Left lobe of liver (tissue), 2 donors: ENCODE data around the gene OR10X1. TPM values are rescaled to one million over a fixed set of nuclear protein-coding genes. Genes with fewer than 3 reads are reported as not detected.

Source experiments
- ATAC-seq: fragments of 200-7000 bp; cut with Tn5 transposase; one replicate; pipeline ENCODE4 v1.9.1; 2020; ENCODE audit warnings: mild to moderate bottlenecking, moderate library complexity
- DNase-seq: peaks from one replicate; pipeline ENCODE4 v3.0.0-alpha.2; 2020; ENCODE audit warnings: low spot score
- total RNA-seq: library from RNA; stranded (reverse); gene quantifications from one replicate; pipeline ENCODE4 v1.2.1, GENCODE V29; 2021
- donor health status: DM: no; HTN: no; CAD: no; lungs with moderate emphysema.
- donor health status: DM: no; HTN: yes; CAD: no.

Gene OR10X1, protein sequence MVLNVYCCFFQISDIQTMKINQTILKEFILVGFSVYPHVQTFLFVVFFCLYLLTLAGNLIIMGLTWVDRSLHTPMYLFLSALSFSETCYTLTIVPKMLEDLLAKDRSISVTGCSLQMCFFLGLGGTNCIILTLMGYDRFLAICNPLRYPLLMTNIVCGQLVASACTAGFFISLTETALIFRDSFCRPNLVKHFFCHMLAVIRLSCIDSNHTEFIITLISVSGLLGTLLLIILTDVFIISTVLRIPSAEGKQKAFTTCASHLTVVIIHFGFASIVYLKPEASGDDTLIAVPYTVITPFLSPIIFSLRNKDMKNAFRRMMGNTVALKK
- not detected for total RNA-seq

DNA sequence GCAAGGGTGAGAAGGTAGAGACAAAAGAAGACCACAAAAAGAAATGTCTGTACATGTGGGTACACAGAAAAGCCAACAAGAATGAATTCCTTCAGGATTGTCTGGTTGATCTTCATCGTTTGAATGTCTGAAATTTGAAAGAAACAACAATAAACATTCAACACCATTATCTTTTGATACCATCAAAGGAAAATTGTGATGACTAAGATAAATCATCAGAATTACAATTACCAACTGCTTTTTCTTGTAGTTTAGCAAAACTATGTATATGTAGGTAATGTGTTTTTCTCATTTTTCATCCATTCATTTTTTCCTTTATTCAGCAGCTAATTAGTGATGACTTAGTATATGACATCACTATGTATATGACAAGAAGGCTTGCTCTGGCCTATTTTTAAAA lies at the start of gene OR10X1:
TSS of gene OR10X1 (minus strand) at position 167 of the 400 bp plus-strand sequence. CDS start at position 167, 0 bp downstream.
- ATAC-seq = no peak
- no peak for DNase-seq

DNA sequence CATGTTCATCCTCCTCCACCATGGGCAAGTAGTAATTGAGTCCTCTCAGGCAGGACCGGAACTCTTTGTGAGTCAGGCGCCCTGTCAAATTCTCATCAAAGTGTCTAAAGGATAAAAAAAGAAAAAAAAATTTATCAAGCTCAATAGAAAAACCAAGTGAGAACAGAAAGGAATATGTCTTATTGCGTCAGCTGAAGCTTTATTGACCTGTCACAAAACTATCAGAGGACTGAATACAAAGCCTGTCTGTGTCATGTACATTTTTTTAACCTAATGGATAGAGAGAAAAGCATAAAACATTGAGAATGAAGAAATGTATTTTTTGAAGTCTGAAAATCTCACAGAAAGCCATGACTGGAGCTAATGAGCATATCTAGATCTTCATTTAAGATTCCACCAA lies 34.1 kb upstream of the OR10X1 start:
- no peak for ATAC-seq
- no peak for DNase-seq

DNA sequence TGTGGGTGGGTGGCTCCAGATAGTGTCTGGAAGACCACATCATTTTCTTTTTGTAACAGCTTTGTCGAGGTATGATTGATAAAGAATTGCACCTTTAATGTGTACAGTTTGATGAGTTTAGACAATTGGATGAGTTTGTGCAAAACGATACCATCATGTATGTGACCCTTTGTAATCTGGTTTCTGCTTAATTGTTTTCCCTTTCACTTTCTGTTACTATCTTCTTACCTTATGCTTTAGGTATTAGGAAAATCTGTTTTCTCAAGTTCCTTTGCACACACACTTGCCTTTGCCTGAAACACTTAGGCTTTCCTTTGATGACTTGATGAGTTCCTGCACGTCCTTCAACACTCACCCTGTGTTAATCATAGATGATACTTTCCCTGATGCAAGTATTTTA lies 32.2 kb upstream of the OR10X1 start:
- ATAC-seq = no peak
- no peak for DNase-seq

DNA sequence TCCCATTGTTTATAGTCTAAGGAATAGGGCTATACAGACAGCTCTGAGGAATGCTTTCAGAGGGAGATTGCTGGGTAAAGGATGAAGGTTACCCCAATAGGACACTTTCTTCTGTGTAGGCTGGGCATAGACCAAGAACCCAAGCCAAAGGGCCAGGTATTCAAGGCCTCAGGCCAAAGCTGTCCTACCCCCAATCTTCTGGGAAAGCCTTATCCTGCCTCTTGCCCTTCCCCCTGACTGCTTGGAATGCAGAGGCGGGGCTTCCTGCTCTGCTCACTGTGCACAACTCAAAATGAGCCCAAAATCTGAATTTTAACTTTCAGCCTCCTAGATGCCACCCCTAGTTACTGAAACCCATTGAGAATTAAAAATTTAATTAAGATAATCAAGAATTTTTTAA lies 27.6 kb upstream of the OR10X1 start:
- ATAC-seq (no peak), DNase-seq (no peak)

DNA sequence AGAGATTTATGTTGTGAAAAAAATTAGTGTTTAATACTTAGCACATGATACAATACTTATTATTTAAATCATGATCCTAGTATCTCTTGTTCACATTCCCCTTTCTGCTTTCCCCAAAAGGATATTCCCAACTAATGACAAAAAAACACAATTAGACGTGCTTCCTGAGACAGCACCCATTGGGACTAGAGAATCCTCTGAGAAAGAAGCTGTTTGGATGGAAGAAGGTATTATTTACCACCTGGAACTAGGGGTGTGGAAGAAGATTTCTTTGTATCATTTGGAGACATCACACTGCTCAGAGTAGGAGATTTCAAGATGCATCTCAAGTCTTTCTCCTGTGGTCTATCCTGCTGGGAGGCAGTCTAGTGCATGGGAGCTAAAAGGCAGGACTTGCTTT lies 25.3 kb upstream of the OR10X1 start, which contains the start of gene OR10Z1:
TSS of gene OR10Z1 (plus strand) at position 301 of the 400 bp plus-strand sequence. CDS start 1,171 bp downstream, outside the sequence.
- DNase-seq = no peak
- no peak for ATAC-seq

DNA sequence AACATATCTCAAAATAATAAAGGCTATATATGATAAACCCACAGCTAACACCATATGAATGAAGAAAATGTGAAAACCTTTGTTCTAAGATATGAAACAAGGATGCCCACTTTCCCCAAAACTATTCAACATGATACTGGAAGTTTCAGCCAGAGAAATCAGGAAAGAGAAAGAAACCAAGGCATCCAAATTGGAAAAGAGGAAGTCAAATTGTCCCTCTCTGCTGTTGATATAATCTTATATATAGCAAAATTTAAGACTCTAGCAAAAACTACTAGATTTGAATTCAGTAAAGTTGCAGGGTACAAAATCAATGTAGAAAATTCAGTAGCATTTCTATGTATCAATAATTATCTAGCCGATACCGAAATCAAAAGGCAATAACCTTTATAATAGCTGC lies 21.0 kb upstream of the OR10X1 start:
- DNase-seq (no peak), ATAC-seq (no peak)

DNA sequence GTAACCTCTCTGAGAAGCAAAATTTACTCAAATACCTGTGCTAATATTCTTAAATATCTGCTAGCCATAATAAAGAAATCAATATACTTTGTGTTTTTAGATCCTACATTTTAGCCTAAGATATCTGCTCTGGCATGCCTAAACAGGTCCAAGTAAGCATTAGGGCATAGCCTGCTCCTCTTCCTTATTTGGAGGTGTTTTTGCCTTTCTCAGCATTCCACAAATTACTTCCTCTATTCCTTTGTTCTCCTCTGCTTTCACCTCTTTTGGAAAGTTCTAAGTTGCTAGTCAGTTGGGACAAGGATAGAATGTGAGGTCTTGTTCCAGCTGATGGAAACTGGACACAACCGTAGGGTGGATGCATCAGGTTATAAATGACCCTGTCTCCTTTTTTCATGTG lies 7.2 kb upstream of the OR10X1 start:
- ATAC-seq (no peak), DNase-seq (no peak)

DNA sequence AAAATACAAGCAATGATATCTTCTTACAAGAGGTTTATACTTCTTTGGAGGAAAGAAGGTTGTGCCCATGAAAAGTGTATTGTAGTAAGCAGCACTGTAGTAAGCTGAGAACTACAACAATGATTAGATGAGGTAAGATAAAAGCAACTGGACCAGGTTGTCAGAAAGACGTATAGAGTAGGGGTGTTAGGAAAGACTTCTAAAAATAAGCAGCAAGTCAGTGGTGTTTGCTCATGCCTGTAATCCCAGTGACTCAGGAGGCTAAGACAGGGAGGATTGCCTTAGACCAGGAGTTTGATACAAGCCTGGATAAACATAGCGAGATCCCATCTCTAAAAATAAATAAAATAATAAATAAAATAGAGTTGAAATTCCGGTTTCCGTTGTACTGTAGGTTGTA lies 4.3 kb upstream of the OR10X1 start:
- DNase-seq = no peak
- no peak for ATAC-seq

DNA sequence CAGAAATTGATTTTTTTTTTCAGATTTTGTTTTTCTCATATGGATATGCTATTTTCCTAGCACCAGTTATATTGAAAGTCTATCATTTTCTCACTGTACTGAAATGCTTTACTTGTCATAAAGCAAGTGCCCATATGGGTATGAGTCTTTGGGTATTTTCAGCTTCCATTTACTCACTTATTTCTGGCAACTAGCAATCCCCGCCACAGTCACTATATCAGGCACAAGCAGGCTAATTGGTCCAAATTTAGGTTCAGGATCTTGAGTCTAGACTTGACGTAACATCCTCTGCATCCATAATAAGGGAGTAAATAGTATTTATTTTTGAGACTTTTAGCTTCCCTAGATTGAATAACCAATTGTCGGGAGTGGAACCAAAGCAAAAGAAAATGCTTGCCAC lies 2.1 kb downstream of the OR10X1 start:
- ATAC-seq = no peak
- DNase-seq = no peak

DNA sequence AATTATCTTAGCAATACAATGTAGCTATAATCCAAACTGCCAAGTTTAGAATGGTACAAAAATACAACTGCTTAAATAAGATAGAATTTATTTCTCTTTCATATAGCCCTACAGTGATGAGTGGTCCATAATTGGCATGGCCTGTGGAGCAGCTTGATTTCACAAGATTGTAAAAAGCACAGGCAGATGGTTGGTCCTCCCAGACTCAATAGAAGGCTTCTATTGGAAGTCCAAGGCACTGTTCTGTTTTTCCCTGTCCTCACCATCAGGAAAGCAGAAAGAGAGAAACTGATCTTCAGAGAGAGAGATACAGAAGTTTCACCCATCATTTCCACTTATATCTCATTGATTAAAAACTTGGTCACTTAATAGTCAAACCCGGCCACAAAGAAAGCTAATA lies 7.5 kb downstream of the OR10X1 start:
- no peak for ATAC-seq
- DNase-seq = no peak

DNA sequence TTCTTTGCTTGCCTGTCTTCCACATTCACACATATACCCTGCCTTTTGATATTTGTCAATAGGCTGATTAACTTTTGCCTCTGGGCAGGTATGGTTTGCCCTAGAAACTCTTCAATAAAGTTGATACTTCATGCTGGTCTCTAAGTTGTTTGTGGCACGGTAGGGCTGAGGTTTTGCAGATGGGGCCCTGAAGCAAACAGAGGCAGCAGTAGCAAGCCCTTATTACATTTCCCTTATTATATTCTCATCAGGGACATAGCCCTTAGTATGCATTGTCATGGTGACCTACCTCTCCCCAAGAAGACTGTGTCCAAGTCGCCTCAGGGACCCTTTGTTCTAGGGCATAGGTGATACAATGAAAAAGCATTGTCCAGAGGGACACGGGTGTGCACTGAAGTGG lies 9.2 kb downstream of the OR10X1 start, which contains the start of gene OR6P1:
TSS of gene OR6P1 (minus strand) at position 101 of the 400 bp plus-strand sequence. CDS start 6,976 bp downstream, outside the sequence.
- ATAC-seq = no peak
- DNase-seq = no peak

DNA sequence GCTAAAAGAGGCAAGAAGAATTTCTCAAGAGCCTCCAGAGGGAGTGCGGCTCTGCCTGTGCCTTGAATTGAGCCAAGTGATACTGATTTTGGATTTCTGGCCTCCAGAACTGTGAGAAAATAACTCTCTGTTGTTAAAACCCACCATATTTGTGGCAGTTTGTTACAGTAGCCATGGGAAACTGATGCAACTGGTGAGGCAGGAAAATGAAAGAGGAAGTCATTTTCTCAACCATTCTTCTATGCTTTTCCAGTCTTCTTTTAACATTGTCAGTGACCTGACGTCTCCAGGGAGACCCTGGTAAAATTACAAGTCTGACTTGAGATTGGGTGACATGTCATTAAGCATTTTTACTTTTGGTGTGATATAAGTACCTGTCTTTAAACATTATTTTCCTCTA lies 15.1 kb downstream of the OR10X1 start:
- ATAC-seq = no peak
- no peak for DNase-seq

DNA sequence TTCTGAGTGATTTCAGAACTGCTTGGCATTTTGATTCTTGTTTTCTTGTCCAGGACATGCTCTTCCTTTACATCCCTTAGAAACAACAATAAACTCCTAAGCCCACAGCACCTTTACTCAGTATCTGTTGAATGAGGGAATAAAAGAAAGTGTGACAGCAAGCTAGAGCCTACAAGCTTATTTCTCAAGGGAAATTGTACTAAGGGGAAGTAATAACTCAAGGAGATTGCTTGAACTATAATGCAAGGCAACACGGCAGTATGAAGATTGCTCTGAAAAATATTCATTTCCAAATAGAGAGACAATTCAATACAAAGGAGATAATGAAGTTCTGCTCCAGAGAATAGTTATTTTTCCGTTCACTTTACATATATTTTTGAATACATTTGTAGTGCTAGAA lies 15.8 kb downstream of the OR10X1 start:
- ATAC-seq = no peak

DNA sequence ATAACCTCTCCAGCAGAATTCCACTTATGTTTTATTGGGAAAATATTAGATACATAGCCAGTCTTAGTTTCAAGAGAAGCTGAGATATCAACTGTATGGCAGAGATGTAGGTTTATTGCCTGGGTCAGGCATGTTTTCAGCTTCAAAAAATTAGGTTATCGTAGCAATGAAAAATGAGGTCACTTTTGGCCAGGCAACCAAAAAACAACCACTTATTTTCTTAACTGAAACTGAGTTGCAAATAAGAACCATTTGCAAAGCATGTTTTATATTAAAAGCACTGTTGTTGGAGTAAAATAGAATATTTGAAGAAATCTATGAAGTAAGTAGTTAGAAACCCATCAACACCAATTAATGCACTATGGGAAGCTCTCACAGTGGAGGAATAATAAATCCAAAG lies 20.0 kb downstream of the OR10X1 start:
- DNase-seq (no peak), ATAC-seq (no peak)

More for the DNA sequence above, 15.8 kb downstream of the OR10X1 start:
- no peak for DNase-seq

DNA sequence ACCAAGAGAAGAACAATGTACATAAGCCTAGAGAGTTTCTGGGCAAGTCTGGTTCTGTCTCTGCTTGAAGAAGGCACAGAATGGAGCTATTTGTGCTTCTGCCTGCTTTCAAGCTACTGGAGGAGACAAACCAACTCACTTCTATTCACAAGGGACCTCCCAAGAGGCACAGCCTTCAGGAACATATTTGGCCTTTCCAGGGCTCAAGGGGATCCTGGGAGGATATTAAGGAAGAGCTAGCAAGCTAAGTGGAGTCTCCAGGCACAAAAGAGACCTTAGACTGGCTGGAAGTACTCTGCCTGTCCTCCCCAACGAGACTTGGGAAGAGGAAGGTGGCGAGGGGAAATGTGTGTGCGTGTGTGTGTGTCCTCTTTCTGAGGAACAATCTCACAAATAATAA lies 25.3 kb downstream of the OR10X1 start, which contains the start of gene OR6Y1:
TSS of gene OR6Y1 (minus strand) at position 54 of the 400 bp plus-strand sequence. CDS start 6,300 bp downstream, outside the sequence.
- ATAC-seq = no peak

DNA sequence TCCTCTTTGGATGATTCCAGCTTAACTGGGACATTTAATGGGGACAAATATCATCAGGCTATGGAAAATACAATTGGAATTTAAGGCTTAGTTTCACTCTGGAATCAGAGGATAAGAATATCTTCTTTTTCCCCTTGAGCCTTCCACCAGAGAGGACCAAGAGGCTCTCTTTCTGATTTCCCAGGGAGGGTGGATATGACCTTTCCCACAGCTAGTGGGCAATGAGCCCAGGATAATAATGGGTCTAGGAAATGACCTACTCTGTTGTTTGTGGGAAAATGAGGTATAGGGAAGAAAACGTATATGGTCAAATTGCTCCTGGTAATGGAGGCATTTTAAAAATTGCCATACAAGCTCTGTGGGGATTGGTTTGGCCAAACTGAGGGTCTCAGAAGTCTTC lies 27.4 kb downstream of the OR10X1 start:
- DNase-seq (no peak), ATAC-seq (no peak)

More for the DNA sequence above, 25.3 kb downstream of the OR10X1 start, which contains the start of gene OR6Y1:
- DNase-seq = no peak

DNA sequence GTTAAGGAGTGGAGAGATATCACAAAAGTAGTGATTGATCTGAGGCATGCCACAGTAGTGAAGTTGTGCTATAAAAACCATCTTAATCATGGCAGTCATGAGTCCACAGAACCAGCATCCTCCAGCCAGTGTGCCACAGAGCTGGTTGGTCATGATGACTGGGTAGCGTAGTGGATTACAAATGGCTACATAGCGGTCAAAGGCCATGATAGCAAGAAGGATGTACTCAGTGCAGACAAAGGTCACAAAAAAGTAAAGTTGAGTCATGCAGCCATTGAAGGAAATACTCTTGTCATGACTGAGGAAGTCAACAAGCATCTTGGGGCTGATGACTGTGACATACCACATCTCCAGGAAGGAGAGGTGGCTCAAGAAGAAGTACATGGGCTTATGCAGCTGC lies 32.2 kb downstream of the OR10X1 start:
- DNase-seq (no peak), ATAC-seq (no peak)

DNA sequence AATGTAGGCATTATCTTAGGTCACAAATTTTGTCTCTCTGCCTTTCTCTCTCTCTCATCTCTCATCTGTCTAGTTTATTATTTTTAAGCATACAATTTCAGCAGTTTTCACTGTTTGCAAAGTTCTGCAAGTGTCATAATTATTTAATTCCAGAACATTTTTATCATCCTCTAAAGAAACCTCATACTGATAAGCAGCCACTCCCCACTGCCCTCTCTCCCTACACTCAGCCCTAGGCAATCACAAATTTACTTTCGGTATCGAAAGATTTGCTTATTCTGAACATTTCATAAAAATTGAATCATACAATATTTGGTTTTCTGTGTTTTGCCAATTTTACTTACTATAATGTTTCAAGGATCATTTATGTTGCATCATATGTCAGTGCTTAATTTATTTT lies 42.1 kb downstream of the OR10X1 start:
- ATAC-seq (no peak), DNase-seq (no peak)

DNA sequence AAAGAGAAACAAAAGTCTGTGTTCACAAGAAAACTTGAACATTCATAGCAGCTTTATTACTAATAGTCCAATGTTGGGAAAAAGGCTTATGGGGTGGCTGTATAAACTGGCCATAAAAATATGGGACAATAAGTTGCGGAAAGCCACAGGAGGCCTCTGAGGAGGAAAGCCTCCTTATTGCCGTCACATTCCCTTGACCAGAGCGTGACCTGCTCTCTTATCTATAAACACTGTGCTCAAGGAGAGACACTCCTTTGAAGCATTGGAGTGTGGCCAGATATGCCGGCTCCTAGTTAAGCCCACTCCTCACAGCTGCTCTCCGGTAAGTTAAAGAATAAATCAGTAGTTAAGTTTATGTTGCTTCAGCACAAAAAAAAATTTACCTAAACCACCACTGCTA lies 45.2 kb downstream of the OR10X1 start:
- DNase-seq (no peak), ATAC-seq (no peak)
